ENCODE measurements around the gene IL15RA. TPM values are rescaled to one million over a fixed set of nuclear protein-coding genes. Genes with fewer than 3 reads are reported as not detected.
A peak's percentile ranks its signal among the peaks of the same experiment; 100 is the strongest.

Gene IL15RA
- 41.0 TPM for total RNA-seq

- TF ChIP-seq POLR2AphosphoS5 (IDR thresholded peaks at IDR 0.05; ENCODE audit: insufficient read depth in 1 of 2, low read depth in 1 of 2) (peak in 1 of 2 donors; percentile 86), CTCF (IDR thresholded peaks at IDR 0.05) (no peak), POLR2A (IDR thresholded peaks at IDR 0.05) (peak in 1 of 2 donors; percentile 21)
- Histone ChIP-seq H3K27me3 (no peaks in the 10 kb centered on the region), H3K4me3 (peak within 1 kb of the TSS; percentile 94 to 96), H3K9me3 (no peaks in the 10 kb centered on the region), H3K27ac (peak within 1 kb of the TSS; percentile 98), H3K36me3 (no peaks in the 10 kb centered on the region), H3K4me1 (peaks cover 24% of the 10 kb centered on the region)
- intact Hi-C loops (cut with DNase I) = no loop called here
- DNase-seq (ENCODE audit: extremely low spot score in 2 of 2) = no peak
Observed at GRCh38 chr10:5977471-5978229, at the start of gene IL15RA. Gene IL15RA, minus strand, starts transcription at chr10:5977543. Its CDS starts 51 bp downstream, at chr10:5977492.

- peak in 1 of 2 donors; percentile 19 for DNase-seq (ENCODE audit: extremely low spot score in 2 of 2)
- intact Hi-C loops (cut with DNase I) = no loop called here
- TF ChIP-seq POLR2AphosphoS5 (IDR thresholded peaks at IDR 0.05; ENCODE audit: insufficient read depth in 1 of 2, low read depth in 1 of 2) (no peak), POLR2A (IDR thresholded peaks at IDR 0.05) (no peak), CTCF (IDR thresholded peaks at IDR 0.05) (no peak)
Observed at GRCh38 chr10:6025683-6026255, 48.4 kb upstream of the IL15RA start.

GRCh38 chr10:6024334-6024682, 47.0 kb upstream of the IL15RA start:
- Histone ChIP-seq H3K9me3 (no peaks in the 10 kb centered on the region), H3K27ac (no peak overlapping the region), H3K4me3 (no peak overlapping the region), H3K36me3 (no peaks in the 10 kb centered on the region), H3K4me1 (no peaks in the 10 kb centered on the region), H3K27me3 (no peaks in the 10 kb centered on the region)
- no peak for DNase-seq (ENCODE audit: extremely low spot score in 2 of 2)
- intact Hi-C loops (cut with DNase I) = no loop called here
- TF ChIP-seq CTCF (IDR thresholded peaks at IDR 0.05) (no peak), POLR2A (IDR thresholded peaks at IDR 0.05) (no peak), POLR2AphosphoS5 (IDR thresholded peaks at IDR 0.05; ENCODE audit: insufficient read depth in 1 of 2, low read depth in 1 of 2) (no peak)

More at GRCh38 chr10:6025683-6026255, 48.4 kb upstream of the IL15RA start:
- H3K36me3 ChIP-seq = no peaks in the 10 kb centered on the region
- no peaks in the 10 kb centered on the region for H3K4me1 ChIP-seq
- no peaks in the 10 kb centered on the region for H3K27me3 ChIP-seq
- no peaks in the 10 kb centered on the region for H3K9me3 ChIP-seq
- H3K27ac ChIP-seq = no peak overlapping the region
- no peak overlapping the region for H3K4me3 ChIP-seq

- TF ChIP-seq POLR2AphosphoS5 (IDR thresholded peaks at IDR 0.05; ENCODE audit: insufficient read depth in 1 of 2, low read depth in 1 of 2) (no peak), POLR2A (IDR thresholded peaks at IDR 0.05) (no peak), CTCF (IDR thresholded peaks at IDR 0.05) (no peak)
Observed at GRCh38 chr10:6023661-6024333, 46.5 kb upstream of the IL15RA start.

More at GRCh38 chr10:6023661-6024333, 46.5 kb upstream of the IL15RA start:
- Histone ChIP-seq H3K9me3 (no peaks in the 10 kb centered on the region), H3K4me3 (no peak overlapping the region), H3K27ac (peak overlapping the region; percentile 46), H3K4me1 (peaks cover 3% of the 10 kb centered on the region), H3K36me3 (no peaks in the 10 kb centered on the region), H3K27me3 (no peaks in the 10 kb centered on the region)
- no peak for DNase-seq (ENCODE audit: extremely low spot score in 2 of 2)
- intact Hi-C loops (cut with DNase I) = no loop called here
